Measurements from ENCODE around the gene ZNF483.
"Not testable (repeated sequence)": the region's sequence is repeated elsewhere in the genome, so short reads cannot be mapped to it uniquely, and the experiment has no call there.

Gene ZNF483

GRCh38 chr9:111525056-111525977 lies at the start of gene ZNF483:
TSS of gene ZNF483 (plus strand) at chr9:111525179. CDS start at chr9:111527396, 2,217 bp downstream.
- no peak for DNase-seq

DNA sequence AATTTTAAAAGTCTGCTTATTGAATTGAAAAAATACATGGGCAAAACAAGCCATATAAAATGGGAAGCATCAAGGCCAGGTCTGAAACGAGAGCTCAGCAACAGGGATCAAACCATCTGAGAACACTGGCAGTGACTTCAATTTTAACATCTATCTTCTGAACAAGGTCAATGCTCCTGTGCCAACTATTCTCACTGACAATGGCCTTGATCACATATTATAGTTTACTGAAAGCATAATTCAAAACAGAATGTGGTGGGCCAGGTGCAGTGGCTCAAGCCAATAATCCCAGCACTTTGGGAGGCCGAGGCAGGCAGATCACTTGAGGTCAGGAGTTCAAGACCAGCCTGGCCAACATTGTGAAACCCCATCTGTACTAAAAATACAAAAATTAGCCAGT lies 49.8 kb upstream of the ZNF483 start:
- DNase-seq, result no peak

GRCh38 chr9:111477677-111478076 lies 47.3 kb upstream of the ZNF483 start:
- DNase-seq, result no peak

- DNase-seq, result no peak
Observed at GRCh38 chr9:111481885-111482636, 42.9 kb upstream of the ZNF483 start.

GRCh38 chr9:111482694-111483438 lies 42.1 kb upstream of the ZNF483 start:
- DNase-seq, result no peak

DNA sequence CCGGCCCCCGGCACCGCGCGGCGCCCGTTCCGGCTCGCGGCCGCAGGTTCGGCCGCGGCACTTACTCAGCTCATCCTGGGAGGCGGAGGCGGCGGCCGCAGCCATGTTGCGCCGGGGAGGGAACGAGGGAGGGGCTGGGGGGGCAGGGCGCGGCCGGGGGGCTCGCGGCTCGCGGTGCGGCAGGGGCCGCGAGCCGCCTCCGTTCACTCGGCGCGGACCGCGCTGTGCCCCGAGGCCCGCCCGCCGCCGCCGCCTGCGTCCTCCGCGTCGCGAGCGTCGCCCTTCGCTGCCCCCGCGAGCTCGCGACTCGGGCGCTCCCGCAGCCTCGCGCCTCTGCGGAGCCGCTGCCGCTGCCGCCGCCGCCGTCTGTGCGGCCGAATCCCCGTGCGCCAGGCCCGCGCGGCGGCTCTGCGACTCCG lies 41.5 kb upstream of the ZNF483 start:
- DNase-seq, result no peak

- DNase-seq, result no peak
Observed at GRCh38 chr9:111483858-111484571, 41.0 kb upstream of the ZNF483 start, which contains the start of gene ECPAS. TSS of gene ECPAS (minus strand) at chr9:111484383. CDS start at chr9:111472918, 11,465 bp downstream.

DNA sequence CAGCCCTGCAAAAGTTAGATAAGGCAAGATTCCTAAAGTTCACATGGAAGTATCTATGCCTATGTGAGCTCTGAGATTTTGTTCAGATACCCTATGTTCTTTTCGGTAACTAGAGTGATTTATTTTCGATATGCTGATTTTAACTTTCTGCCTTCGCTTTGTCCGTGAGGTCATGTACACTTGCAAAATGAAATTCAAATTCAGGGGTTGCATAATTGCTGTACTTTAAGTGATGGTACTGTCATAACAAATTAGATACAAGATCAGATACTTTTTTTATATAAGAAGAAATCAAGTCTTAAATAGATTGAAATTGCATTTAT lies 40.4 kb upstream of the ZNF483 start:
- DNase-seq, result no peak

DNA sequence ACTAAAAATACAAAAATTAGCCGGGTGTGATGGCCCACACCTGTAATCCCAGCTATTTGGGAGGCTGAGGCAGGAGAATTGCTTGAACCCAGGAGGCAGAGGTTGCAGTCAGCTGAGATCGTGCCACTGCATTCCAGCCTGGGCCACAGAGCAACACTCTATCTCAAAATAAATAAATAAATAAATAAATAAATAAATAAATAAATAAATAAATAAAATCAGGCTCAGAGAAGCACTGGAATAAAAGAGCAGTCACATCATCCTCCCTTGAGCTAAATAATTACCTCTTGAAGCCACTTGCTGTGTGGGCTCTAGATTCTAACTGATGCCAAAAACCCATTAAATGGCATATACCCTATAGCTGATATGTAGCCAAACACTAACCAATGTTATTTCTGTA lies 27.8 kb upstream of the ZNF483 start:
- not testable (repeated sequence) for DNase-seq

GRCh38 chr9:111501005-111501562 lies 23.9 kb upstream of the ZNF483 start:
- no peak for DNase-seq

GRCh38 chr9:111501648-111502047 lies 23.3 kb upstream of the ZNF483 start:
- DNase-seq, result no peak

DNA sequence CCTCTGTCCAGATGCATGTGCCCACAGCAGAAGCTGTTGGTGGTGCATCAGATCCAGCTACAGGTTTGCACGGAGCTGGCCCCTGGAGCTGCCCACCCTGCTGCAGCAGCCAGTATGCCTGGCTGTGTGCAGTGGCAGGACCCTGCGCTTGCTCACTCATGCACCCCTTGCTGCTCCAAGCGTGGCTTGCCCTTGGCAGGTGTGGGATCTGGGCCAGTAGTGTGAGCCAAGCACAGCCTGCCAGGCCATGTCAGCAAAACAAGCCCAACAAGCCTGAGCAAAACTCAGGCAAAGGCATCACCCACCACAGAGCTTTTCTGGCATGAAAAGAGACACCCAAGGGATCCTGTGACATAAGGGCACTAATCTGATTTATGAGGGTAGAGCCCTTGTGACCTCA lies 22.5 kb upstream of the ZNF483 start:
- DNase-seq, result no peak

GRCh38 chr9:111511581-111511980 lies 13.4 kb upstream of the ZNF483 start:
- not testable (repeated sequence) for DNase-seq

- no peak for DNase-seq
Observed at GRCh38 chr9:111514967-111515366, 10.0 kb upstream of the ZNF483 start.

DNA sequence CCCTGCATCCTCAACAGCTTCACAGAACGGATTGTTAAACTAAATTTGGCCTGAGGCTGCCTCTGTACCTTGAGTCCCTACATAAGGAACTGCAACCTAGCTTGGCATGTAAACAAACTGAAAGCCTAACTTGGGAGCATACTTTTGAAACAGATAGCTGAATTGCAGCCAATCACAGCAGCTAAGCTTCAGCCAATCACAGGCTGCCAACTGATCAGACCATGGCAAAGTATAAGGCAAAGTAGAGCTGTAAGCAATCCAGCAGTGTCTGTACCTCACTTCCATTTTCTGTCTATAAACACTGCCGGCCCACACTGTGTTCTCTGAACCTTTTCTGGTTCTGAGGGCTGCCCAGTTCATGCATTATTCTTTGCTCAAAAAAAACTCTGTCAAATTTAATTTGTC lies 8.9 kb upstream of the ZNF483 start:
- DNase-seq, result no peak

DNA sequence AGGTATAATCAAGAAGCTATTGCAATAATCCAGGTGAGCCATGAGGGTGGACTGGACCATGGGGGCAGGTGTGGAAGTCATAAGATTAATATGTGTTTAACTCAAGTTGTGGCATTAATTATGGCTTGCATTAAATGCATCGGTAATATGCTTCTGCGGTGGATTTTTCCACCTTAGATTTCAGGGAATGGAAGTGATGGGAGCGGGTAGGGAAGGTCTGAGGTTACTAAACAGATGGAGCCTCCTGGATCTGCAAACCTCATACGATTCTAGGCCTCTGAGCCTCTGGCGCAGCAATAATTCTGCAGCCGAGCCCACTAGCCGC lies 286 bp upstream of the ZNF483 start:
- DNase-seq, result no peak

DNA sequence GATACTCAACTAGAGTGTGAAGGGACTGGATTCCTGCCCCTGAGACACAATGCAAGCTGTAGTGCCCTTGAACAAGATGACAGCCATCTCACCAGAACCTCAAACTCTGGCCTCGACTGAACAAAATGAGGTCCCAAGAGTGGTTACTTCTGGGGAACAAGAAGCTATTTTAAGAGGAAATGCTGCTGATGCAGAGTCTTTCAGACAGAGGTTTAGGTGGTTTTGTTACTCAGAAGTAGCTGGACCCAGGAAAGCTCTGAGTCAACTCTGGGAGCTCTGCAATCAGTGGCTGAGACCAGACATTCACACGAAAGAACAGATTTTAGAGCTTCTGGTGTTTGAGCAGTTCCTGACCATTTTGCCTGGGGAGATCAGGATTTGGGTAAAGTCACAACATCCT lies 2.4 kb downstream of the ZNF483 start:
- DNase-seq, result no peak

DNA sequence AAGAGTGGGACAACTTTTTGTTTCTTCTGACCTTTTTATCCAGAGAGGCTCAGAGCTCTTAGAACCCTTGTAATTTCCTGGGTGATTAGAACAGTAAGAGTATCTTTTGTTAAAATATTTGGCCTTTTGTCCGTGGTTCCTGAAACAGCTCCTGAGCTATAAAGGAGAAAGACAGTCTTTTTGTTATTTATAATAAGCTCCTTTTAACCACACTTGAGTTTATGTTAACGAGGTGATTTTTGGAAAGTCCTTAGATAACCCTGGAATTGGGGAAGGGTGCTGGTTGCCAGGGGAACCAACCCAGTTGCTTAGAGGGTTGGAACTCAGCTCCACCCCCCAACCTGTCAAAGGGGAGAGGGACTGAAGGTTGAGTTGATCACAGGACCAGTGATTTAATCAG lies 4.8 kb downstream of the ZNF483 start:
- no peak for DNase-seq

DNA sequence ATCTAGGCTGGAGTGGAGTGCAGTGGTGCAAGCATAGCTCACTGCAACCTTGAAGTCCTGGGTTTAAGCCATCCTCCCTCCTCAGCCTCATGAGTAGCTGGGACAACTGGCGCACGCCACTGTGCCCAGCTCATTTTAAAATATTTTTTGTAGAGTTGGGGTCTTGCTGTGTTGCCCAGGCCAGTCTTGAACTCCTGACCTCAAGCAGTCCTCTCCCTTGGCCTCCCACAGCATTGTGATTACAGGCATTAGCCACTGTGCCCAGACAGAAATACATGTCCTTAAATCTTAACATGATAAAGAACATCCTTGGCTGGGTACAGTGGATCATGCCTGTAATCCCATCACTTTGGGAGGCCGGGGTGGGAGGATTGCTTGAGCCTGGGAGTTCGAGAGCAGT lies 6.7 kb downstream of the ZNF483 start:
- no peak for DNase-seq

DNA sequence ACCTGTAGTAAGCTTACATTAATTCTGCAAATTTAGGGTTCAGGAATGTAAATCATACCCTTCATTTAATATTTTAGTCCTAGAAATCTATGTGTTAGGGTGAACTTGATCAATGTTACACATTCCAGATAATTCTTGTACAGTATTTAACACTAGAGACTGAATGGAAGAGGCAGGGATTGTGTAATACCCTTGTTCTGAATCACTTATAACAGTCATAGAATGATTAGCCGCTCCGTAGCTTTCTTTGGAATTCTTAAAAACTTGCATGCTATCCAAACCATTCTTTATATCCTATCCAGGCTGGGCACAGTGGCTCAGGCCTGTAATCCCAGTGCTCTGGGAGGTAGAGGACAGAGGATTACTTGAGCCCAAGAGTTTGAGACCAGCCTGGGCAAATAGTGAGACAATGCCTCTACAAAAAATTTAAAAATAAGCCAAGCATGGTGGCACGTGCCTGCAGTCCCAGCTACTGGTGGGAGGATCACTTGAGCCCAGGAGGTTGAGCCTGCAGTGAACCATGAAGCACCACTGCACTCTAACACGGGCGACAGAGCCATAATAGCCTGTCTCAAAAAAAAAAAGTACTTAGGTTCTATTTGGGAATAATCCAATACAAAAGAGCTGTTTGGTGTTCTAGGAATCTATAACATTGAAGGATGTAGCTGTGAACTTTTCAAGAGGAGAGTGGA lies 8.3 kb downstream of the ZNF483 start:
- DNase-seq, result no peak

GRCh38 chr9:111542497-111543254 lies 17.7 kb downstream of the ZNF483 start:
- DNase-seq, result no peak

All from SIG-M5 (cell line).